Spleen (tissue), 11 donors: ENCODE results near the gene PTPRG. TPM values are rescaled to one million over a fixed set of nuclear protein-coding genes. Genes with fewer than 3 reads are reported as not detected.

Experiments used
- DNase-seq: peaks from one replicate; pipeline ENCODE4 v3.0.0-alpha.2; 2020
- H3K27ac ChIP-seq, 8 donors: fragments of 200-600 bp; sonication (generic) in 7 of 8; 1 replicate in 4 of 8; 2 replicates in 4 of 8; pipeline versions ENCODE4 v1.5.0 to v1.8.0; 2016 to 2021; ENCODE audit warnings: inconsistent platforms in 4 of 8, mild to moderate bottlenecking in 4 of 8, moderate library complexity in 1 of 8
- H3K27me3 ChIP-seq, 7 donors: fragments of 200-600 bp; sonication (generic) in 6 of 7; replicated peaks in 1 of 7; 1 replicate in 4 of 7; 2 replicates in 3 of 7; pipeline versions ENCODE4 v1.5.0 to v1.8.0; 2016 to 2021; ENCODE audit warnings: inconsistent platforms in 3 of 7, mild to moderate bottlenecking in 1 of 7
- H3K36me3 ChIP-seq, 6 donors: fragments of 200-600 bp; sonication (generic) in 5 of 6; 1 replicate in 4 of 6; 2 replicates in 2 of 6; pipeline versions ENCODE4 v1.5.0 to v1.8.0; 2016 to 2021; ENCODE audit warnings: inconsistent platforms in 2 of 6
- H3K4me1 ChIP-seq, 6 donors: fragments of 200-600 bp; sonication (generic) in 5 of 6; 1 replicate in 3 of 6; 2 replicates in 3 of 6; pipeline versions ENCODE4 v1.5.0 to v1.8.0; 2016 to 2021; ENCODE audit warnings: inconsistent platforms in 3 of 6
- H3K4me3 ChIP-seq, 8 donors: fragments of 200-600 bp; sonication (generic) in 7 of 8; 1 replicate in 4 of 8; 2 replicates in 4 of 8; pipeline versions ENCODE4 v1.5.0 to v1.8.0; 2016 to 2021; ENCODE audit warnings: inconsistent platforms in 4 of 8, mild to moderate bottlenecking in 4 of 8, moderate library complexity in 2 of 8
- H3K9me3 ChIP-seq, 8 donors: fragments of 200-600 bp; sonication (generic) in 7 of 8; 1 replicate in 4 of 8; 2 replicates in 4 of 8; pipeline versions ENCODE4 v1.5.0 to v1.8.0; 2016 to 2021; ENCODE audit warnings: inconsistent platforms in 4 of 8
- CTCF ChIP-seq, 11 experiments: fragments of 200-600 bp in 7 of 11; fragments of 450-650 bp in 4 of 11; sonication (generic) in 4 of 11; IDR thresholded peaks in 8 of 11; conservative IDR thresholded peaks in 3 of 11; 1 replicate in 7 of 11; 2 replicates in 4 of 11; pipeline versions ENCODE4 v1.4.0 to v1.8.0; 2016 to 2021; ENCODE audit warnings: antibody characterized with exemption in 11 of 11, inconsistent platforms in 4 of 11, mild to moderate bottlenecking in 1 of 11
- POLR2A ChIP-seq, 3 donors: fragments of 450-650 bp; IDR thresholded peaks; one replicate each; pipeline ENCODE4 v1.5.1; 2017; ENCODE audit warnings: antibody characterized with exemption in 3 of 3, mild to moderate bottlenecking in 1 of 3
- POLR2AphosphoS5 ChIP-seq, 3 donors: sonication (generic); formaldehyde crosslinking; IDR thresholded peaks; one replicate each; pipeline ENCODE4 v1.5.1; 2017; ENCODE audit warnings: antibody characterized with exemption in 3 of 3
- WGBS, 5 donors: extraction: QIAGEN DNeasy Blood & Tissue Kit in 3 of 5; methylation state at CpG; one replicate each; pipeline versions ENCODE4 v1.1.5 to v1.1.7; 2013 to 2018; 5-methylcytosine and 5-hydroxymethylcytosine counted together
- intact Hi-C: fragments of 100-400 bp; cut with DNase I; formaldehyde crosslinking; loops from one replicate; pipeline ENCODE4 v1.15.0; 2023; ENCODE audit warnings: low total_unique reads
- polyA plus RNA-seq, 3 donors: library from polyadenylated mRNA; stranded (reverse); fragments of 200-250 nt; gene quantifications; one replicate each; pipeline ENCODE4 v1.2.1, GENCODE V29; 2013
- total RNA-seq, 7 donors: library from RNA; depleted of rRNA in 3 of 7; stranded (reverse); fragments of >200 nt in 3 of 7; fragmentation: NEBNext Ultra II Directional in 4 of 7; extraction: Animal tissue kit (Norgen Biotek cat#: 25700) in 4 of 7; gene quantifications; one replicate each; pipeline versions ENCODE4 v1.1.0 to v1.2.1, GENCODE V29; 2016 to 2021
- donor health status: healthy with polysubstance abuse.
- donor health status: DM: no; HTN: no; CAD: no; lungs with moderate emphysema.
- donor health status: DM: no; HTN: no; CAD: no.
- donor health status: Bipolar disorder and iron deficiency.
- donor health status: healthy.
- donor health status: DM: no; HTN: no; CAD: no.
- donor health status: DM: yes; HTN: yes; CAD: no.

PTPRG gene
- total and polyA plus RNA-seq, 10 donors = 0.89 to 77.0 (median 34.5) TPM

GRCh38 chr3:62199126-62199525, 637.8 kb downstream of the PTPRG start:
- no peaks in the 10 kb centered on the region for H3K4me1 ChIP-seq
- H3K9me3 ChIP-seq = no peaks in the 10 kb centered on the region
- TF ChIP-seq CTCF (IDR thresholded peaks at IDR 0.05 in 8 of 11, conservative IDR thresholded peaks at IDR 0.05 in 3 of 11) (no peak), POLR2A (IDR thresholded peaks at IDR 0.05) (no peak), POLR2AphosphoS5 (IDR thresholded peaks at IDR 0.05) (no peak)
- no peaks in the 10 kb centered on the region for H3K27me3 ChIP-seq
- no peak overlapping the region for H3K27ac ChIP-seq
- 72 to 83% (median 80%) methylated on average over 3 of the region's 3 CpGs for WGBS, 5 donors
- H3K4me3 ChIP-seq = no peak overlapping the region
- intact Hi-C loops = no loop called here
- no peak for DNase-seq
- peaks cover 0 to 22% (median 2%) of the 10 kb centered on the region in 6 donors for H3K36me3 ChIP-seq

- intact Hi-C loops = no loop called here
- TF ChIP-seq CTCF (IDR thresholded peaks at IDR 0.05 in 8 of 11, conservative IDR thresholded peaks at IDR 0.05 in 3 of 11) (peak in 8 of 11 experiments; percentile 5 to 49 (median 37)), POLR2A (IDR thresholded peaks at IDR 0.05) (no peak)
- no peaks in the 10 kb centered on the region for H3K9me3 ChIP-seq
- peaks cover 0 to 22% (median 2%) of the 10 kb centered on the region in 6 donors for H3K36me3 ChIP-seq
- DNase-seq = no peak
- no peaks in the 10 kb centered on the region for H3K27me3 ChIP-seq
- H3K27ac ChIP-seq = no peak overlapping the region
- 39 to 44% (median 40%) methylated on average over 6 of the region's 6 CpGs for WGBS, 5 donors
- no peak overlapping the region for H3K4me3 ChIP-seq
- no peaks in the 10 kb centered on the region for H3K4me1 ChIP-seq
Measured at GRCh38 chr3:62201438-62202035, 640.2 kb downstream of the PTPRG start.

- H3K4me3 ChIP-seq = no peak overlapping the region
- H3K4me1 ChIP-seq = no peaks in the 10 kb centered on the region
- WGBS, 5 donors = 91 to 95% (median 93%) methylated on average over 22 of the region's 22 CpGs
- no peak for TF ChIP-seq POLR2AphosphoS5 (IDR thresholded peaks at IDR 0.05)
- no peak for TF ChIP-seq CTCF (IDR thresholded peaks at IDR 0.05 in 8 of 11, conservative IDR thresholded peaks at IDR 0.05 in 3 of 11)
- TF ChIP-seq POLR2A (IDR thresholded peaks at IDR 0.05) = no peak
- H3K36me3 ChIP-seq = peaks cover 0 to 23% (median 2%) of the 10 kb centered on the region in 6 donors
- no peaks in the 10 kb centered on the region for H3K27me3 ChIP-seq
- H3K9me3 ChIP-seq = no peaks in the 10 kb centered on the region
- no peak overlapping the region for H3K27ac ChIP-seq
- no peak for DNase-seq
- intact Hi-C loops = no loop called here
Measured at GRCh38 chr3:62203152-62203551, 641.8 kb downstream of the PTPRG start.

- no peaks in the 10 kb centered on the region for H3K4me1 ChIP-seq
- TF ChIP-seq POLR2AphosphoS5 (IDR thresholded peaks at IDR 0.05) = no peak
- no peak for TF ChIP-seq CTCF (IDR thresholded peaks at IDR 0.05 in 8 of 11, conservative IDR thresholded peaks at IDR 0.05 in 3 of 11)
- TF ChIP-seq POLR2A (IDR thresholded peaks at IDR 0.05) = no peak
- H3K27ac ChIP-seq = no peak overlapping the region
- DNase-seq = no peak
- H3K36me3 ChIP-seq = peaks cover 0 to 23% (median 2%) of the 10 kb centered on the region in 6 donors
- intact Hi-C loops = no loop called here
- 87 to 94% (median 93%) methylated on average over 18 to 19 of the region's 19 CpGs for WGBS, 5 donors
- H3K4me3 ChIP-seq = no peak overlapping the region
- H3K9me3 ChIP-seq = no peaks in the 10 kb centered on the region
- H3K27me3 ChIP-seq = no peaks in the 10 kb centered on the region
Measured at GRCh38 chr3:62203561-62203960, 642.2 kb downstream of the PTPRG start.
